K562 (cell line): Measurements from ENCODE around the gene SLC39A11. TPM values are rescaled to one million over a fixed set of nuclear protein-coding genes. Genes with fewer than 3 reads are reported as not detected.

ENCODE experiments used
- C11orf30 ChIP-seq: fragments of 450-650 bp; IDR thresholded peaks from 2 replicates; pipeline ENCODE4 v1.6.1; 2016; ENCODE audit warnings: low read depth, mild to moderate bottlenecking
- FOSL1 ChIP-seq: fragments of 200-800 bp; sonication (Bioruptor generic); conservative IDR thresholded peaks from 2 replicates; pipeline ENCODE4 v1.6.1; 2016; ENCODE audit warnings: missing genetic modification characterization, missing compliant biosample characterization
- HDAC6 ChIP-seq: IDR thresholded peaks from 2 replicates; pipeline ENCODE4 v1.6.1; 2012; ENCODE audit warnings: low read depth, mild to moderate bottlenecking, control low read depth, inconsistent platforms, low read length, moderate library complexity
- HEY1 ChIP-seq: fragments of 250-450 bp; sonication (Bioruptor Pico); IDR thresholded peaks from 2 replicates; pipeline ENCODE4 v1.5.0; 2020; ENCODE audit warnings: mild to moderate bottlenecking, moderate library complexity, borderline replicate concordance
- KDM1A ChIP-seq, 2 experiments: fragments of 450-650 bp; IDR thresholded peaks; 2 replicates each; pipeline ENCODE4 v1.6.1; 2016; ENCODE audit warnings: mild to moderate bottlenecking in 2 of 2
- NFYB ChIP-seq: IDR thresholded peaks from 2 replicates; pipeline ENCODE4 v1.6.1; 2011; ENCODE audit warnings: mild to moderate bottlenecking, moderate library complexity; ENCODE audit not compliant: insufficient read length; ENCODE audit errors: extremely low read depth
- TBP ChIP-seq: optimal IDR thresholded peaks from 2 replicates; pipeline ENCODE3; 2011; ENCODE audit warnings: low read depth, low read length, improper control_type of control experiment
- ZNF239 ChIP-seq: fragments of 250-450 bp; sonication (Bioruptor Pico); IDR thresholded peaks from 2 replicates; pipeline ENCODE4 v1.4.0; 2020; ENCODE audit warnings: mild to moderate bottlenecking
- ZNF561 ChIP-seq: fragments of 450-650 bp; formaldehyde crosslinking; conservative IDR thresholded peaks from 2 replicates; pipeline ENCODE4 v1.4.0; 2020; ENCODE audit warnings: mild to moderate bottlenecking, moderate library complexity
- ZNF79 ChIP-seq: fragments of 250-450 bp; sonication (Bioruptor Pico); IDR thresholded peaks from 2 replicates; pipeline ENCODE4 v1.4.0; 2020; ENCODE audit warnings: low read depth, mild to moderate bottlenecking, moderate library complexity
- polyA plus RNA-seq, 8 experiments: library from polyadenylated mRNA; depleted of rRNA in 4 of 8; stranded (reverse) in 5 of 8; unstranded in 3 of 8; fragments of >200 nt; fragmentation: Nextera tagmentation in 2 of 8; fragmentation: Illumina TruSeq in 1 of 8; extraction: Ambion mirVana in 2 of 8; extraction: Trizol in 1 of 8; gene quantifications; 2 replicates each; pipeline versions ENCODE4 v1.2.1 to v1.2.3, GENCODE V29; 2011 to 2014; ENCODE audit warnings: inconsistent platforms in 1 of 8, missing spikeins in 1 of 8
- total RNA-seq, 7 experiments: library from RNA; depleted of rRNA in 6 of 7; stranded (reverse); fragments of >200 nt in 6 of 7; fragmentation: Illumina TruSeq in 2 of 7; extraction: Trizol in 2 of 7; gene quantifications; 2 replicates each; pipeline versions ENCODE4 v1.2.1 to v1.2.3, GENCODE V29; 2011 to 2021; ENCODE audit warnings: low replicate concordance in 1 of 7
- TF ChIP-seq, protein P1 (sequence below), 2 experiments: IDR thresholded peaks in 1 of 2; conservative IDR thresholded peaks in 1 of 2; 2 replicates each; pipeline ENCODE4 v1.6.1; 2016; ENCODE audit warnings: low read depth in 2 of 2, mild to moderate bottlenecking in 1 of 2, missing compliant biosample characterization in 1 of 2, missing genetic modification characterization in 1 of 2, moderate library complexity in 1 of 2
- TF ChIP-seq, protein P2 (sequence below): fragments of 450-650 bp; IDR thresholded peaks from 2 replicates; pipeline ENCODE4 v1.6.1; 2016
- TF ChIP-seq, protein P3 (sequence below): fragments of 450-650 bp; IDR thresholded peaks from 2 replicates; pipeline ENCODE4 v1.6.1; 2016; ENCODE audit warnings: mild to moderate bottlenecking, moderate library complexity

The SLC39A11 gene
- total and polyA plus RNA-seq, 9 of the 15 experiments (the other 6 are each of a cell fraction or from before 2014, with no cell fraction given) = 10.5 to 26.4 (median 13.4) TPM

DNA sequence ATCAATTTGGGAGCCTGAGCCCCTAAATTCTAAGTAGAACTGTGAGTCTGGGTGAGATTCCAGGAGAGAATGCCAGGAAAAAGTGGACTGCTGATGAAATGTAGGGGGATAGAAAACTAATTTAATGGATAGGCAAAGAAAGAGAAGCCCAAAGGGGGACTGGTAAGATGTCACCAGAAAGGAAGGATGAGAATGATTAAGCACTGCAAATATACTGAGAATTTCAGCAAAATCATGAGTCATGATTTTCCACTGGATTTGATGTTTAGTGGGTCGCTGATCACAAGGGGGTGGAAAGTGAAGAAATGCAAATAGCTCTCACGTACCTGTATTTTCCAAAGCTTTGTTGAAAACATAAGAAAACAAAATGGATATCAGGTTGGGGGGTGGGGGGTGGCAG is 201.8 kb downstream of the SLC39A11 start (continued):
- TF ChIP-seq, protein P1, sequence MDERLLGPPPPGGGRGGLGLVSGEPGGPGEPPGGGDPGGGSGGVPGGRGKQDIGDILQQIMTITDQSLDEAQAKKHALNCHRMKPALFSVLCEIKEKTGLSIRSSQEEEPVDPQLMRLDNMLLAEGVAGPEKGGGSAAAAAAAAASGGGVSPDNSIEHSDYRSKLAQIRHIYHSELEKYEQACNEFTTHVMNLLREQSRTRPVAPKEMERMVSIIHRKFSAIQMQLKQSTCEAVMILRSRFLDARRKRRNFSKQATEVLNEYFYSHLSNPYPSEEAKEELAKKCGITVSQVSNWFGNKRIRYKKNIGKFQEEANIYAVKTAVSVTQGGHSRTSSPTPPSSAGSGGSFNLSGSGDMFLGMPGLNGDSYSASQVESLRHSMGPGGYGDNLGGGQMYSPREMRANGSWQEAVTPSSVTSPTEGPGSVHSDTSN (CRISPR knock-in tag; IDR thresholded peaks at IDR 0.05; ENCODE audit: low read depth) = no peak
- TF ChIP-seq, protein P1 (tag; conservative IDR thresholded peaks at IDR 0.05; ENCODE audit: low read depth) = peak; percentile 68
- TF ChIP-seq KDM1A (IDR thresholded peaks at IDR 0.05) = no peak
- no peak for TF ChIP-seq HEY1 (CRISPR knock-in tag)
- TF ChIP-seq HDAC6 = no peak
- peak; percentile 23; the same call in 1 of the 2 replicates for TF ChIP-seq FOSL1
- TF ChIP-seq, protein P2, sequence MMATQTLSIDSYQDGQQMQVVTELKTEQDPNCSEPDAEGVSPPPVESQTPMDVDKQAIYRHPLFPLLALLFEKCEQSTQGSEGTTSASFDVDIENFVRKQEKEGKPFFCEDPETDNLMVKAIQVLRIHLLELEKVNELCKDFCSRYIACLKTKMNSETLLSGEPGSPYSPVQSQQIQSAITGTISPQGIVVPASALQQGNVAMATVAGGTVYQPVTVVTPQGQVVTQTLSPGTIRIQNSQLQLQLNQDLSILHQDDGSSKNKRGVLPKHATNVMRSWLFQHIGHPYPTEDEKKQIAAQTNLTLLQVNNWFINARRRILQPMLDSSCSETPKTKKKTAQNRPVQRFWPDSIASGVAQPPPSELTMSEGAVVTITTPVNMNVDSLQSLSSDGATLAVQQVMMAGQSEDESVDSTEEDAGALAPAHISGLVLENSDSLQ = peak; percentile 69
- no peak for TF ChIP-seq ZNF79 (CRISPR knock-in tag)
- TF ChIP-seq C11orf30 = peak; percentile 93
- no peak for TF ChIP-seq ZNF239 (CRISPR knock-in tag)
- TF ChIP-seq, protein P3, sequence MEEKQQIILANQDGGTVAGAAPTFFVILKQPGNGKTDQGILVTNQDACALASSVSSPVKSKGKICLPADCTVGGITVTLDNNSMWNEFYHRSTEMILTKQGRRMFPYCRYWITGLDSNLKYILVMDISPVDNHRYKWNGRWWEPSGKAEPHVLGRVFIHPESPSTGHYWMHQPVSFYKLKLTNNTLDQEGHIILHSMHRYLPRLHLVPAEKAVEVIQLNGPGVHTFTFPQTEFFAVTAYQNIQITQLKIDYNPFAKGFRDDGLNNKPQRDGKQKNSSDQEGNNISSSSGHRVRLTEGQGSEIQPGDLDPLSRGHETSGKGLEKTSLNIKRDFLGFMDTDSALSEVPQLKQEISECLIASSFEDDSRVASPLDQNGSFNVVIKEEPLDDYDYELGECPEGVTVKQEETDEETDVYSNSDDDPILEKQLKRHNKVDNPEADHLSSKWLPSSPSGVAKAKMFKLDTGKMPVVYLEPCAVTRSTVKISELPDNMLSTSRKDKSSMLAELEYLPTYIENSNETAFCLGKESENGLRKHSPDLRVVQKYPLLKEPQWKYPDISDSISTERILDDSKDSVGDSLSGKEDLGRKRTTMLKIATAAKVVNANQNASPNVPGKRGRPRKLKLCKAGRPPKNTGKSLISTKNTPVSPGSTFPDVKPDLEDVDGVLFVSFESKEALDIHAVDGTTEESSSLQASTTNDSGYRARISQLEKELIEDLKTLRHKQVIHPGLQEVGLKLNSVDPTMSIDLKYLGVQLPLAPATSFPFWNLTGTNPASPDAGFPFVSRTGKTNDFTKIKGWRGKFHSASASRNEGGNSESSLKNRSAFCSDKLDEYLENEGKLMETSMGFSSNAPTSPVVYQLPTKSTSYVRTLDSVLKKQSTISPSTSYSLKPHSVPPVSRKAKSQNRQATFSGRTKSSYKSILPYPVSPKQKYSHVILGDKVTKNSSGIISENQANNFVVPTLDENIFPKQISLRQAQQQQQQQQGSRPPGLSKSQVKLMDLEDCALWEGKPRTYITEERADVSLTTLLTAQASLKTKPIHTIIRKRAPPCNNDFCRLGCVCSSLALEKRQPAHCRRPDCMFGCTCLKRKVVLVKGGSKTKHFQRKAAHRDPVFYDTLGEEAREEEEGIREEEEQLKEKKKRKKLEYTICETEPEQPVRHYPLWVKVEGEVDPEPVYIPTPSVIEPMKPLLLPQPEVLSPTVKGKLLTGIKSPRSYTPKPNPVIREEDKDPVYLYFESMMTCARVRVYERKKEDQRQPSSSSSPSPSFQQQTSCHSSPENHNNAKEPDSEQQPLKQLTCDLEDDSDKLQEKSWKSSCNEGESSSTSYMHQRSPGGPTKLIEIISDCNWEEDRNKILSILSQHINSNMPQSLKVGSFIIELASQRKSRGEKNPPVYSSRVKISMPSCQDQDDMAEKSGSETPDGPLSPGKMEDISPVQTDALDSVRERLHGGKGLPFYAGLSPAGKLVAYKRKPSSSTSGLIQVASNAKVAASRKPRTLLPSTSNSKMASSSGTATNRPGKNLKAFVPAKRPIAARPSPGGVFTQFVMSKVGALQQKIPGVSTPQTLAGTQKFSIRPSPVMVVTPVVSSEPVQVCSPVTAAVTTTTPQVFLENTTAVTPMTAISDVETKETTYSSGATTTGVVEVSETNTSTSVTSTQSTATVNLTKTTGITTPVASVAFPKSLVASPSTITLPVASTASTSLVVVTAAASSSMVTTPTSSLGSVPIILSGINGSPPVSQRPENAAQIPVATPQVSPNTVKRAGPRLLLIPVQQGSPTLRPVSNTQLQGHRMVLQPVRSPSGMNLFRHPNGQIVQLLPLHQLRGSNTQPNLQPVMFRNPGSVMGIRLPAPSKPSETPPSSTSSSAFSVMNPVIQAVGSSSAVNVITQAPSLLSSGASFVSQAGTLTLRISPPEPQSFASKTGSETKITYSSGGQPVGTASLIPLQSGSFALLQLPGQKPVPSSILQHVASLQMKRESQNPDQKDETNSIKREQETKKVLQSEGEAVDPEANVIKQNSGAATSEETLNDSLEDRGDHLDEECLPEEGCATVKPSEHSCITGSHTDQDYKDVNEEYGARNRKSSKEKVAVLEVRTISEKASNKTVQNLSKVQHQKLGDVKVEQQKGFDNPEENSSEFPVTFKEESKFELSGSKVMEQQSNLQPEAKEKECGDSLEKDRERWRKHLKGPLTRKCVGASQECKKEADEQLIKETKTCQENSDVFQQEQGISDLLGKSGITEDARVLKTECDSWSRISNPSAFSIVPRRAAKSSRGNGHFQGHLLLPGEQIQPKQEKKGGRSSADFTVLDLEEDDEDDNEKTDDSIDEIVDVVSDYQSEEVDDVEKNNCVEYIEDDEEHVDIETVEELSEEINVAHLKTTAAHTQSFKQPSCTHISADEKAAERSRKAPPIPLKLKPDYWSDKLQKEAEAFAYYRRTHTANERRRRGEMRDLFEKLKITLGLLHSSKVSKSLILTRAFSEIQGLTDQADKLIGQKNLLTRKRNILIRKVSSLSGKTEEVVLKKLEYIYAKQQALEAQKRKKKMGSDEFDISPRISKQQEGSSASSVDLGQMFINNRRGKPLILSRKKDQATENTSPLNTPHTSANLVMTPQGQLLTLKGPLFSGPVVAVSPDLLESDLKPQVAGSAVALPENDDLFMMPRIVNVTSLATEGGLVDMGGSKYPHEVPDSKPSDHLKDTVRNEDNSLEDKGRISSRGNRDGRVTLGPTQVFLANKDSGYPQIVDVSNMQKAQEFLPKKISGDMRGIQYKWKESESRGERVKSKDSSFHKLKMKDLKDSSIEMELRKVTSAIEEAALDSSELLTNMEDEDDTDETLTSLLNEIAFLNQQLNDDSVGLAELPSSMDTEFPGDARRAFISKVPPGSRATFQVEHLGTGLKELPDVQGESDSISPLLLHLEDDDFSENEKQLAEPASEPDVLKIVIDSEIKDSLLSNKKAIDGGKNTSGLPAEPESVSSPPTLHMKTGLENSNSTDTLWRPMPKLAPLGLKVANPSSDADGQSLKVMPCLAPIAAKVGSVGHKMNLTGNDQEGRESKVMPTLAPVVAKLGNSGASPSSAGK = no peak
- no peak for TF ChIP-seq NFYB
- no peak for TF ChIP-seq ZNF561 (CRISPR knock-in tag)
- TF ChIP-seq TBP = no peak
